Activated T-helper 1 cell treated with anti-CD3 and anti-CD28 coated beads, Interleukin-2, amount 50 U/mL, for 16 hours (primary cell): ENCODE measurements around the gene RPS19.
"Not testable (repeated sequence)": the region's sequence is repeated elsewhere in the genome, so short reads cannot be mapped to it uniquely, and the experiment has no call there.

ENCODE experiments used
- DNase-seq, 2 donors: peaks; one replicate each; pipeline ENCODE4 v3.0.0-alpha.2; 2020; ENCODE audit warnings: low read depth in 1 of 2, low spot score in 1 of 2

The RPS19 gene

GRCh38 chr19:41912899-41913537 is 53.0 kb downstream of the RPS19 start:
- no peak for DNase-seq

- DNase-seq, result no peak
Measured at GRCh38 chr19:41913538-41914423, 53.7 kb downstream of the RPS19 start.

- not testable (repeated sequence) for DNase-seq
Measured at GRCh38 chr19:41914424-41914834, 54.4 kb downstream of the RPS19 start.

GRCh38 chr19:41915021-41915775 is 55.1 kb downstream of the RPS19 start:
- no peak for DNase-seq

GRCh38 chr19:41915776-41916414 is 55.8 kb downstream of the RPS19 start:
- DNase-seq, result no peak

GRCh38 chr19:41917676-41918075 is 57.6 kb downstream of the RPS19 start:
- DNase-seq, result no peak

GRCh38 chr19:41918095-41918494 is 58.0 kb downstream of the RPS19 start:
- DNase-seq, result no peak

GRCh38 chr19:41918653-41919244 is 58.7 kb downstream of the RPS19 start:
- no peak for DNase-seq

- no peak for DNase-seq
Measured at GRCh38 chr19:41919948-41920712, 60.1 kb downstream of the RPS19 start.

- DNase-seq, result no peak
Measured at GRCh38 chr19:41920882-41921576, 61.0 kb downstream of the RPS19 start.

- DNase-seq, result no peak
Measured at GRCh38 chr19:41921577-41922576, 61.8 kb downstream of the RPS19 start.
